ENCODE data around the gene ATXN1L.
"Not testable (repeated sequence)": the region's sequence is repeated elsewhere in the genome, so short reads cannot be mapped to it uniquely, and the experiment has no call there.

- TF ChIP-seq POLR2A (IDR thresholded peaks at IDR 0.05) = not testable (repeated sequence)
- TF ChIP-seq, protein P1, sequence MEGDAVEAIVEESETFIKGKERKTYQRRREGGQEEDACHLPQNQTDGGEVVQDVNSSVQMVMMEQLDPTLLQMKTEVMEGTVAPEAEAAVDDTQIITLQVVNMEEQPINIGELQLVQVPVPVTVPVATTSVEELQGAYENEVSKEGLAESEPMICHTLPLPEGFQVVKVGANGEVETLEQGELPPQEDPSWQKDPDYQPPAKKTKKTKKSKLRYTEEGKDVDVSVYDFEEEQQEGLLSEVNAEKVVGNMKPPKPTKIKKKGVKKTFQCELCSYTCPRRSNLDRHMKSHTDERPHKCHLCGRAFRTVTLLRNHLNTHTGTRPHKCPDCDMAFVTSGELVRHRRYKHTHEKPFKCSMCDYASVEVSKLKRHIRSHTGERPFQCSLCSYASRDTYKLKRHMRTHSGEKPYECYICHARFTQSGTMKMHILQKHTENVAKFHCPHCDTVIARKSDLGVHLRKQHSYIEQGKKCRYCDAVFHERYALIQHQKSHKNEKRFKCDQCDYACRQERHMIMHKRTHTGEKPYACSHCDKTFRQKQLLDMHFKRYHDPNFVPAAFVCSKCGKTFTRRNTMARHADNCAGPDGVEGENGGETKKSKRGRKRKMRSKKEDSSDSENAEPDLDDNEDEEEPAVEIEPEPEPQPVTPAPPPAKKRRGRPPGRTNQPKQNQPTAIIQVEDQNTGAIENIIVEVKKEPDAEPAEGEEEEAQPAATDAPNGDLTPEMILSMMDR (IDR thresholded peaks at IDR 0.05) = not testable (repeated sequence)
These were observed 13.7 kb upstream of the ATXN1L start for GRCh38 chr16:71832112-71832511.
